H9 (cell line): ENCODE measurements around the gene DTD1. TPM values are rescaled to one million over a fixed set of nuclear protein-coding genes. Genes with fewer than 3 reads are reported as not detected.

Source experiments
- DNase-seq: peaks from one replicate; pipeline ENCODE4 v3.0.0-alpha.2; 2017
- H2AFZ ChIP-seq: one replicate; pipeline ENCODE4 v1.6.1; 2013; ENCODE audit warnings: mild to moderate bottlenecking, low read length, control low read depth, moderate library complexity
- H2AK5ac ChIP-seq: 2 replicates; pipeline ENCODE4 v1.6.1; 2013; ENCODE audit warnings: low read length, control low read depth, mixed read lengths; ENCODE audit not compliant: insufficient read length
- H2BK120ac ChIP-seq: one replicate; pipeline ENCODE4 v1.6.1; 2013; ENCODE audit warnings: low read depth, mild to moderate bottlenecking, low read length, control low read depth, inconsistent platforms; ENCODE audit not compliant: poor library complexity, severe bottlenecking
- H2BK12ac ChIP-seq: 2 replicates; pipeline ENCODE4 v1.6.1; 2013; ENCODE audit warnings: low read length, control low read depth, mixed read lengths, low read depth; ENCODE audit not compliant: insufficient read length
- H2BK15ac ChIP-seq: 2 replicates; pipeline ENCODE4 v1.6.1; 2013; ENCODE audit warnings: low read depth, low read length, control low read depth
- H2BK20ac ChIP-seq: one replicate; pipeline ENCODE4 v1.6.1; 2013; ENCODE audit warnings: low read depth, mild to moderate bottlenecking, low read length, control low read depth, inconsistent platforms; ENCODE audit not compliant: poor library complexity, severe bottlenecking
- H2BK5ac ChIP-seq: 2 replicates; pipeline ENCODE4 v1.6.1; 2013; ENCODE audit warnings: low read length, control low read depth, mixed read lengths; ENCODE audit not compliant: insufficient read length
- H3K14ac ChIP-seq: 2 replicates; pipeline ENCODE4 v1.6.1; 2013; ENCODE audit warnings: low read length, control low read depth; ENCODE audit not compliant: insufficient read depth
- H3K18ac ChIP-seq: 2 replicates; pipeline ENCODE4 v1.6.1; 2013; ENCODE audit warnings: low read depth, mild to moderate bottlenecking, mixed read lengths, low read length, control low read depth; ENCODE audit not compliant: insufficient read length
- H3K23ac ChIP-seq: 2 replicates; pipeline ENCODE4 v1.6.1; 2013; ENCODE audit warnings: low read length, control low read depth, mixed read lengths, low read depth; ENCODE audit not compliant: insufficient read length
- H3K23me2 ChIP-seq: 2 replicates; pipeline ENCODE4 v1.6.1; 2013; ENCODE audit warnings: low read depth, mild to moderate bottlenecking, mixed read lengths, low read length, control low read depth; ENCODE audit not compliant: insufficient read length, poor library complexity, severe bottlenecking
- H3K27ac ChIP-seq: 2 replicates; pipeline ENCODE4 v1.5.1; 2013; ENCODE audit warnings: low read length, control low read depth, mixed read lengths, low read depth; ENCODE audit not compliant: insufficient read length
- H3K27me3 ChIP-seq: 2 replicates; pipeline ENCODE4 v1.6.1; 2013; ENCODE audit warnings: low read length, control low read depth, inconsistent platforms; ENCODE audit not compliant: insufficient read depth
- H3K4ac ChIP-seq: 2 replicates; pipeline ENCODE4 v1.6.1; 2013; ENCODE audit warnings: low read depth, mild to moderate bottlenecking, control low read depth, inconsistent platforms, low read length, moderate library complexity
- H3K4me1 ChIP-seq: 2 replicates; pipeline ENCODE4 v1.6.1; 2013; ENCODE audit warnings: low read length, control low read depth, inconsistent platforms; ENCODE audit not compliant: insufficient read depth
- H3K4me2 ChIP-seq: 2 replicates; pipeline ENCODE4 v1.6.1; 2013; ENCODE audit warnings: low read length, control low read depth, mixed read lengths; ENCODE audit not compliant: insufficient read length, insufficient read depth
- H3K56ac ChIP-seq: 2 replicates; pipeline ENCODE4 v1.6.1; 2013; ENCODE audit warnings: low read depth, mild to moderate bottlenecking, mixed read lengths, low read length, control low read depth; ENCODE audit not compliant: insufficient read length
- H3K79me1 ChIP-seq: 2 replicates; pipeline ENCODE4 v1.6.1; 2013; ENCODE audit warnings: low read depth, mild to moderate bottlenecking, moderate library complexity, low read length, control low read depth, inconsistent platforms; ENCODE audit not compliant: insufficient read depth, poor library complexity, severe bottlenecking
- H3K79me2 ChIP-seq: 2 replicates; pipeline ENCODE4 v1.6.1; 2013; ENCODE audit warnings: low read length, control low read depth, inconsistent platforms; ENCODE audit not compliant: insufficient read depth
- H3K9ac ChIP-seq: 2 replicates; pipeline ENCODE4 v1.6.1; 2013; ENCODE audit warnings: low read length, control low read depth, mixed read lengths; ENCODE audit not compliant: insufficient read length; ENCODE audit errors: extremely low read depth
- H3K9me3 ChIP-seq: one replicate; pipeline ENCODE4 v1.6.1; 2013; ENCODE audit warnings: low read depth, low read length, inconsistent platforms; ENCODE audit not compliant: control insufficient read depth
- H3T11ph ChIP-seq: one replicate; pipeline ENCODE4 v1.6.1; 2013; ENCODE audit warnings: mild to moderate bottlenecking, low read length, control low read depth, inconsistent platforms
- H4K20me1 ChIP-seq: one replicate; pipeline ENCODE4 v1.6.1; 2013; ENCODE audit not compliant: control insufficient read depth, insufficient read length, insufficient read depth
- H4K5ac ChIP-seq: 2 replicates; pipeline ENCODE4 v1.6.1; 2013; ENCODE audit warnings: low read depth, mild to moderate bottlenecking, mixed read lengths, low read length, control low read depth; ENCODE audit not compliant: insufficient read length
- H4K8ac ChIP-seq: replicated peaks from 2 replicates; pipeline ENCODE4 v1.6.1; 2013; ENCODE audit warnings: low read length, control low read depth, mixed read lengths, low read depth; ENCODE audit not compliant: insufficient read length
- H4K91ac ChIP-seq: 2 replicates; pipeline ENCODE4 v1.6.1; 2013; ENCODE audit warnings: low read depth, mild to moderate bottlenecking, moderate library complexity, mixed read lengths, low read length, control low read depth; ENCODE audit not compliant: insufficient read length
- H3K27ac Mint-ChIP-seq, 3 experiments: 2 replicates in 2 of 3; 3 replicates in 1 of 3; pipeline ENCODE4 v1.8.0; 2020 to 2021; ENCODE audit warnings: mixed read lengths in 3 of 3, mild to moderate bottlenecking in 1 of 3, moderate library complexity in 1 of 3
- H3K27me3 Mint-ChIP-seq: 2 replicates; pipeline ENCODE4 v1.8.0; 2021; ENCODE audit warnings: low read depth, mild to moderate bottlenecking, moderate library complexity, mixed read lengths
- H3K36me3 Mint-ChIP-seq, 3 experiments: 2 replicates in 2 of 3; 3 replicates in 1 of 3; pipeline ENCODE4 v1.8.0; 2020 to 2021; ENCODE audit warnings: low read depth in 3 of 3, mixed read lengths in 3 of 3; ENCODE audit not compliant: insufficient read depth in 1 of 3
- H3K4me1 Mint-ChIP-seq, 2 experiments: 2 replicates each; pipeline ENCODE4 v1.8.0; 2020; ENCODE audit warnings: mixed read lengths in 2 of 2
- H3K4me3 Mint-ChIP-seq, 2 experiments: 2 replicates in 1 of 2; 3 replicates in 1 of 2; pipeline ENCODE4 v1.8.0; 2020 to 2021; ENCODE audit warnings: mild to moderate bottlenecking in 2 of 2, mixed read lengths in 2 of 2, moderate library complexity in 1 of 2
- H3K9me3 Mint-ChIP-seq, 2 experiments: 2 replicates in 1 of 2; 3 replicates in 1 of 2; pipeline ENCODE4 v1.8.0; 2020; ENCODE audit warnings: mild to moderate bottlenecking in 2 of 2, mixed read lengths in 2 of 2, moderate library complexity in 1 of 2
- WGBS: extraction: QIAGEN DNeasy Blood & Tissue Kit; methylation state at CpG from one replicate; pipeline ENCODE4 v1.1.7; 2013; ENCODE audit warnings: missing lambda C conversion rate, low lambda C conversion rate, mixed read lengths; ENCODE audit not compliant: insufficient read length; ENCODE audit errors: extremely low coverage; 5-methylcytosine and 5-hydroxymethylcytosine counted together
- total RNA-seq: library from RNA; stranded (reverse); gene quantifications from 2 replicates; pipeline ENCODE4 v1.2.1, GENCODE V29; 2021
- TF ChIP-seq, protein P1 (sequence below): fragments of 200-600 bp; sonication (generic); conservative IDR thresholded peaks from 3 replicates; pipeline ENCODE4 v1.8.0; 2021; ENCODE audit warnings: antibody characterized with exemption, mild to moderate bottlenecking

The DTD1 gene
- total RNA-seq, 1 experiment from 2014 or later = 62.0 TPM

- Histone ChIP-seq H2BK12ac (no peak overlapping the region), H2BK5ac (no peak overlapping the region), H4K8ac (no peak overlapping the region), H4K20me1 (no peaks in the 10 kb centered on the region), H3T11ph (no peak overlapping the region), H3K79me2 (no peaks in the 10 kb centered on the region), H3K56ac (no peak overlapping the region), H2AFZ (peak overlapping the region; percentile 93), H3K9ac (peak overlapping the region; percentile 50), H3K18ac (no peak overlapping the region), H3K23me2 (no peaks in the 10 kb centered on the region), H3K4ac (no peak overlapping the region), H2BK120ac (no peak overlapping the region), H4K5ac (no peak overlapping the region), H3K79me1 (no peaks in the 10 kb centered on the region), H3K9me3 (no peaks in the 10 kb centered on the region), H2BK20ac (no peak overlapping the region), H2AK5ac (no peak overlapping the region), H3K27ac (no peak overlapping the region), H4K91ac (no peak overlapping the region), H3K23ac (no peak overlapping the region), H2BK15ac (no peak overlapping the region), H3K4me1 (peaks cover 6% of the 10 kb centered on the region; the same call in 1 of the 2 replicates), H3K27me3 (no peaks in the 10 kb centered on the region), H3K4me2 (peak overlapping the region; percentile 53), H3K14ac (no peak overlapping the region)
- Mint-ChIP-seq H3K27ac (peak overlapping the region; percentile 8 to 96 (median 36); a peak in 4 of 7 replicates), H3K27me3 (peaks cover 56% of the 10 kb centered on the region), H3K4me3 (peak overlapping the region; percentile 86 to 89), H3K9me3 (no peaks in the 10 kb centered on the region; a peak in 1 of 5 replicates), H3K4me1 (peaks cover 4 to 5% of the 10 kb centered on the region in 2 experiments; a peak in 3 of 4 replicates), H3K36me3 (no peaks in the 10 kb centered on the region)
- peak; percentile 91 for DNase-seq
- TF ChIP-seq, protein P1, sequence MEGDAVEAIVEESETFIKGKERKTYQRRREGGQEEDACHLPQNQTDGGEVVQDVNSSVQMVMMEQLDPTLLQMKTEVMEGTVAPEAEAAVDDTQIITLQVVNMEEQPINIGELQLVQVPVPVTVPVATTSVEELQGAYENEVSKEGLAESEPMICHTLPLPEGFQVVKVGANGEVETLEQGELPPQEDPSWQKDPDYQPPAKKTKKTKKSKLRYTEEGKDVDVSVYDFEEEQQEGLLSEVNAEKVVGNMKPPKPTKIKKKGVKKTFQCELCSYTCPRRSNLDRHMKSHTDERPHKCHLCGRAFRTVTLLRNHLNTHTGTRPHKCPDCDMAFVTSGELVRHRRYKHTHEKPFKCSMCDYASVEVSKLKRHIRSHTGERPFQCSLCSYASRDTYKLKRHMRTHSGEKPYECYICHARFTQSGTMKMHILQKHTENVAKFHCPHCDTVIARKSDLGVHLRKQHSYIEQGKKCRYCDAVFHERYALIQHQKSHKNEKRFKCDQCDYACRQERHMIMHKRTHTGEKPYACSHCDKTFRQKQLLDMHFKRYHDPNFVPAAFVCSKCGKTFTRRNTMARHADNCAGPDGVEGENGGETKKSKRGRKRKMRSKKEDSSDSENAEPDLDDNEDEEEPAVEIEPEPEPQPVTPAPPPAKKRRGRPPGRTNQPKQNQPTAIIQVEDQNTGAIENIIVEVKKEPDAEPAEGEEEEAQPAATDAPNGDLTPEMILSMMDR = 0 out of 3 replicates have a peak, but pooled peaks have one; percentile 11
- WGBS = no CpG with 5 or more reads among the region's 29 CpGs
Observed at GRCh38 chr20:18793625-18794427, 206.0 kb downstream of the DTD1 start.
